WTC11 (cell line): ENCODE results near the gene TXNIP. TPM values are rescaled to one million over a fixed set of nuclear protein-coding genes. Genes with fewer than 3 reads are reported as not detected.
A peak's percentile ranks its signal among the peaks of the same experiment; 100 is the strongest.

Source experiments
- ATAC-seq: fragments of 200-7000 bp; cut with Tn5 transposase; 2 replicates; pipeline ENCODE4 v1.10.0; 2021; ENCODE audit warnings: mild to moderate bottlenecking, moderate library complexity
- CTCF ChIA-PET: fragments of 300-600 bp; sonication (Branson Sonifier 250); formaldehyde crosslinking; loops from one replicate; lab custom pipeline; 2021; ENCODE audit warnings: antibody characterized with exemption; lab: Charles Lee
- POLR2A ChIA-PET: fragments of 350-600 bp; sonication (Branson Sonifier 250); formaldehyde crosslinking; loops from one replicate; lab custom pipeline; 2021; ENCODE audit warnings: antibody characterized with exemption; lab: Charles Lee
- DNase-seq: peaks from one replicate; pipeline ENCODE4 v3.0.0; 2021; ENCODE audit warnings: low spot score
- H3K27ac Mint-ChIP-seq: 2 replicates; pipeline ENCODE4 v1.8.0; 2021; ENCODE audit warnings: mixed read lengths
- H3K27me3 Mint-ChIP-seq: 2 replicates; pipeline ENCODE4 v1.8.0; 2021; ENCODE audit warnings: low read depth, mild to moderate bottlenecking, moderate library complexity, mixed read lengths
- H3K36me3 Mint-ChIP-seq: 2 replicates; pipeline ENCODE4 v1.8.0; 2021; ENCODE audit warnings: mixed read lengths
- H3K4me1 Mint-ChIP-seq: 2 replicates; pipeline ENCODE4 v1.8.0; 2022; ENCODE audit warnings: mixed read lengths
- H3K4me3 Mint-ChIP-seq: 2 replicates; pipeline ENCODE4 v1.8.0; 2021; ENCODE audit warnings: mild to moderate bottlenecking, moderate library complexity, mixed read lengths
- H3K9me3 Mint-ChIP-seq: 2 replicates; pipeline ENCODE4 v1.8.0; 2021; ENCODE audit warnings: mixed read lengths
- ARID4B ChIP-seq: sonication (generic); formaldehyde crosslinking; IDR thresholded peaks from 2 replicates; pipeline ENCODE4 v1.8.0; 2023; ENCODE audit warnings: missing genetic modification reagents, mild to moderate bottlenecking, borderline replicate concordance
- FOXK1 ChIP-seq: sonication (generic); formaldehyde crosslinking; IDR thresholded peaks from 2 replicates; pipeline ENCODE4 v1.8.0; 2022; ENCODE audit warnings: mild to moderate bottlenecking, moderate library complexity, missing genetic modification reagents
- GTF2I ChIP-seq: fragments of 250-450 bp; sonication (Bioruptor Pico); conservative IDR thresholded peaks from 2 replicates; pipeline ENCODE4 v1.4.0; 2021; ENCODE audit warnings: mild to moderate bottlenecking
- HMGXB4 ChIP-seq: sonication (generic); formaldehyde crosslinking; IDR thresholded peaks from 2 replicates; pipeline ENCODE4 v1.8.1; 2023; ENCODE audit warnings: mild to moderate bottlenecking, moderate library complexity, missing genetic modification reagents
- JAZF1 ChIP-seq: fragments of 250-450 bp; sonication (Bioruptor Pico); IDR thresholded peaks from 2 replicates; pipeline ENCODE4 v1.9.0; 2021; ENCODE audit warnings: moderate library complexity, mild to moderate bottlenecking, inconsistent platforms
- KAT7 ChIP-seq: sonication (generic); formaldehyde crosslinking; IDR thresholded peaks from 2 replicates; pipeline ENCODE4 v1.8.1; 2023; ENCODE audit warnings: missing genetic modification reagents, mild to moderate bottlenecking, borderline replicate concordance
- MAX ChIP-seq: sonication (generic); formaldehyde crosslinking; IDR thresholded peaks from 2 replicates; pipeline ENCODE4 v1.8.0; 2022; ENCODE audit warnings: mild to moderate bottlenecking, missing genetic modification reagents
- MYBL2 ChIP-seq: sonication (generic); formaldehyde crosslinking; IDR thresholded peaks from 2 replicates; pipeline ENCODE4 v1.8.1; 2023; ENCODE audit warnings: mild to moderate bottlenecking, moderate library complexity, missing genetic modification reagents
- NFATC4 ChIP-seq: fragments of 250-450 bp; sonication (Bioruptor Pico); IDR thresholded peaks from 2 replicates; pipeline ENCODE4 v1.9.0; 2021; ENCODE audit warnings: mild to moderate bottlenecking
- NFYB ChIP-seq: sonication (generic); formaldehyde crosslinking; conservative IDR thresholded peaks from 2 replicates; pipeline ENCODE4 v1.8.0; 2022; ENCODE audit warnings: low read depth, missing genetic modification reagents
- SMAD3 ChIP-seq: sonication (generic); formaldehyde crosslinking; IDR thresholded peaks from 2 replicates; pipeline ENCODE4 v1.8.0; 2022; ENCODE audit warnings: missing genetic modification reagents, mild to moderate bottlenecking, borderline replicate concordance
- TEAD1 ChIP-seq: sonication (generic); formaldehyde crosslinking; IDR thresholded peaks from 2 replicates; pipeline ENCODE4 v1.8.0; 2022; ENCODE audit warnings: mild to moderate bottlenecking, missing genetic modification reagents
- ZBTB21 ChIP-seq: sonication (generic); formaldehyde crosslinking; IDR thresholded peaks from 2 replicates; pipeline ENCODE4 v1.8.1; 2023; ENCODE audit warnings: mild to moderate bottlenecking, missing genetic modification reagents, borderline replicate concordance
- ZNF121 ChIP-seq: sonication (generic); formaldehyde crosslinking; IDR thresholded peaks from 2 replicates; pipeline ENCODE4 v1.8.0; 2023; ENCODE audit warnings: missing genetic modification reagents
- ZNF396 ChIP-seq: fragments of 250-450 bp; sonication (Bioruptor Pico); IDR thresholded peaks from 2 replicates; pipeline ENCODE4 v1.8.0; 2021; ENCODE audit warnings: mild to moderate bottlenecking, moderate library complexity, borderline replicate concordance
- ZNF416 ChIP-seq: fragments of 250-450 bp; sonication (Bioruptor Pico); IDR thresholded peaks from 2 replicates; pipeline ENCODE4 v1.9.0; 2021; ENCODE audit warnings: mild to moderate bottlenecking, inconsistent platforms
- ZNF425 ChIP-seq: fragments of 250-450 bp; sonication (Bioruptor Pico); conservative IDR thresholded peaks from 2 replicates; pipeline ENCODE4 v1.9.0; 2021; ENCODE audit warnings: mild to moderate bottlenecking
- total RNA-seq: library from RNA; stranded (reverse); gene quantifications from 3 replicates; pipeline ENCODE4 v1.2.3, GENCODE V29; 2021
- TF ChIP-seq, protein P1 (sequence below): sonication (generic); formaldehyde crosslinking; IDR thresholded peaks from 2 replicates; pipeline ENCODE4 v1.8.0; 2023; ENCODE audit warnings: mild to moderate bottlenecking, missing genetic modification reagents
- TF ChIP-seq, protein P2 (sequence below): sonication (generic); formaldehyde crosslinking; IDR thresholded peaks from 2 replicates; pipeline ENCODE4 v1.8.1; 2023; ENCODE audit warnings: mild to moderate bottlenecking, missing genetic modification reagents

The TXNIP gene
- total RNA-seq, 1 experiment from 2014 or later: 56.7 TPM

GRCh38 chr1:145978854-145979745, 17.3 kb downstream of the TXNIP start:
- Mint-ChIP-seq H3K4me1 (peaks cover 18% of the 10 kb centered on the region), H3K36me3 (no peaks in the 10 kb centered on the region), H3K4me3 (no peak overlapping the region), H3K9me3 (no peaks in the 10 kb centered on the region), H3K27ac (no peak overlapping the region), H3K27me3 (no peaks in the 10 kb centered on the region; the same call in 1 of the 2 replicates)
- ATAC-seq (peak; percentile 93), DNase-seq (peak; percentile 80)
- CTCF ChIA-PET: interaction anchor here (0.6 to 5.4 kb wide), 30 partner anchors 8 to 134 kb away, joined by 3 to 54 read pairs (median 6); partner anchors contain the start of genes ANKRD34A, ANKRD35, HJV and LIX1L
- POLR2A ChIA-PET: interaction anchor here (0.6 to 2.7 kb wide), 13 partner anchors 11 to 120 kb away, joined by 3 to 17 read pairs (median 5); partner anchors contain the start of genes ANKRD34A, PIAS3, POLR3GL and RBM8A
- TF ChIP-seq, protein P1, sequence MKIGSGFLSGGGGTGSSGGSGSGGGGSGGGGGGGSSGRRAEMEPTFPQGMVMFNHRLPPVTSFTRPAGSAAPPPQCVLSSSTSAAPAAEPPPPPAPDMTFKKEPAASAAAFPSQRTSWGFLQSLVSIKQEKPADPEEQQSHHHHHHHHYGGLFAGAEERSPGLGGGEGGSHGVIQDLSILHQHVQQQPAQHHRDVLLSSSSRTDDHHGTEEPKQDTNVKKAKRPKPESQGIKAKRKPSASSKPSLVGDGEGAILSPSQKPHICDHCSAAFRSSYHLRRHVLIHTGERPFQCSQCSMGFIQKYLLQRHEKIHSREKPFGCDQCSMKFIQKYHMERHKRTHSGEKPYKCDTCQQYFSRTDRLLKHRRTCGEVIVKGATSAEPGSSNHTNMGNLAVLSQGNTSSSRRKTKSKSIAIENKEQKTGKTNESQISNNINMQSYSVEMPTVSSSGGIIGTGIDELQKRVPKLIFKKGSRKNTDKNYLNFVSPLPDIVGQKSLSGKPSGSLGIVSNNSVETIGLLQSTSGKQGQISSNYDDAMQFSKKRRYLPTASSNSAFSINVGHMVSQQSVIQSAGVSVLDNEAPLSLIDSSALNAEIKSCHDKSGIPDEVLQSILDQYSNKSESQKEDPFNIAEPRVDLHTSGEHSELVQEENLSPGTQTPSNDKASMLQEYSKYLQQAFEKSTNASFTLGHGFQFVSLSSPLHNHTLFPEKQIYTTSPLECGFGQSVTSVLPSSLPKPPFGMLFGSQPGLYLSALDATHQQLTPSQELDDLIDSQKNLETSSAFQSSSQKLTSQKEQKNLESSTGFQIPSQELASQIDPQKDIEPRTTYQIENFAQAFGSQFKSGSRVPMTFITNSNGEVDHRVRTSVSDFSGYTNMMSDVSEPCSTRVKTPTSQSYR: no peak
- 0 out of 2 replicates have a peak, but pooled peaks have one; percentile 27 for TF ChIP-seq ARID4B (CRISPR knock-in tag)
- no peak for TF ChIP-seq ZNF416 (CRISPR knock-in tag)
- TF ChIP-seq FOXK1 (CRISPR knock-in tag): peak; percentile 51; the same call in 1 of the 2 replicates
- TF ChIP-seq KAT7 (CRISPR knock-in tag): no peak
- TF ChIP-seq ZBTB21 (CRISPR knock-in tag): no peak
- peak; percentile 26; the same call in 1 of the 2 replicates for TF ChIP-seq TEAD1 (CRISPR knock-in tag)
- TF ChIP-seq ZNF425 (CRISPR knock-in tag): no peak
- no peak for TF ChIP-seq ZNF121 (CRISPR knock-in tag)
- TF ChIP-seq SMAD3 (CRISPR knock-in tag): no peak
- TF ChIP-seq JAZF1 (CRISPR knock-in tag): no peak
- TF ChIP-seq HMGXB4: no peak
- TF ChIP-seq, protein P2, sequence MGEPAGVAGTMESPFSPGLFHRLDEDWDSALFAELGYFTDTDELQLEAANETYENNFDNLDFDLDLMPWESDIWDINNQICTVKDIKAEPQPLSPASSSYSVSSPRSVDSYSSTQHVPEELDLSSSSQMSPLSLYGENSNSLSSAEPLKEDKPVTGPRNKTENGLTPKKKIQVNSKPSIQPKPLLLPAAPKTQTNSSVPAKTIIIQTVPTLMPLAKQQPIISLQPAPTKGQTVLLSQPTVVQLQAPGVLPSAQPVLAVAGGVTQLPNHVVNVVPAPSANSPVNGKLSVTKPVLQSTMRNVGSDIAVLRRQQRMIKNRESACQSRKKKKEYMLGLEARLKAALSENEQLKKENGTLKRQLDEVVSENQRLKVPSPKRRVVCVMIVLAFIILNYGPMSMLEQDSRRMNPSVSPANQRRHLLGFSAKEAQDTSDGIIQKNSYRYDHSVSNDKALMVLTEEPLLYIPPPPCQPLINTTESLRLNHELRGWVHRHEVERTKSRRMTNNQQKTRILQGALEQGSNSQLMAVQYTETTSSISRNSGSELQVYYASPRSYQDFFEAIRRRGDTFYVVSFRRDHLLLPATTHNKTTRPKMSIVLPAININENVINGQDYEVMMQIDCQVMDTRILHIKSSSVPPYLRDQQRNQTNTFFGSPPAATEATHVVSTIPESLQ (CRISPR knock-in tag): no peak
- TF ChIP-seq MAX: peak; percentile 15; the same call in 1 of the 2 replicates
- TF ChIP-seq MYBL2 (CRISPR knock-in tag): 0 out of 2 replicates have a peak, but pooled peaks have one; percentile 28
- no peak for TF ChIP-seq ZNF396
- TF ChIP-seq NFYB (CRISPR knock-in tag): peak; percentile 65
- no peak for TF ChIP-seq NFATC4 (CRISPR knock-in tag)
- TF ChIP-seq GTF2I (CRISPR knock-in tag): no peak
